Measurements from ENCODE around the gene UNC45A. TPM values are rescaled to one million over a fixed set of nuclear protein-coding genes. Genes with fewer than 3 reads are reported as not detected.

UNC45A gene
- total and polyA plus RNA-seq, 10 donors, result 32.2 to 59.5 (median 42.3) TPM

DNA sequence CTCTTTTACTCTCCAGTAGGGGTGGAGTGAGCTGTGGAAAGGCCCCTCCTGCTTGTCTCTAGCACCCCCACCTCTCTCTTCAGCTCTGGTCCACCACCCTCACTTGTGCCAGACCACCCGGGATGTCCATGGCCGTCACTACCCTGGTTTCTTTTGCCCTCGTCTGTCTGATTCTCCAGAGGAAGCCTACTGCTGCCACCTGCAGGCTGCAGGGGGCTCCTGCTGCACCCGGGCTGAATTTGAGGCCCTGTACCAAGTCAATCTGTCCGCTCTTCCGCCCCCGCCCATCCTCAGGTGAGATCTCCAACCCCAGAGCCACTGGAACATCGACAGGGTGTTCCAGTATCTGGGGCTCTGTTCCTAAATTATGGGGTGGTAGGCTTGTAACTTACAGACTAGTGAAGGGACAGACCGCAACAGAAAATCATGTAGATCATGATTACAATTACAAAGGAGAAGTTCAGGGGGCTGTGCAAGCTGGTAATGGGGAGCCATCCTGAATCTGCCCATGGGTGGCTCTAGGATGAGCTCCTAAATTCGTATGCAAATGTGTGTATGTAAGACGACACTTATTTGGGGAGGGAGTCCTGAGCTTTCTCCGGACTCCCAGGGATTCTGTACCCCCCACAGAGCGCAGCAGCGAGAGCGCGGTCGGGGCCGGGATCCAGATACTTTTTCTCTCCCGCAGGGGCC, 683 bp upstream of the UNC45A start:
- Histone ChIP-seq H3K4me1 (peaks cover 43 to 81% (median 67%) of the 10 kb centered on the region in 6 donors), H3K4me3 (peak overlapping the region; percentile 63 to 86 (median 70)), H3K9me3 (no peaks in the 10 kb centered on the region), H3K27me3 (replicated peaks in 1 of 7) (no peaks in the 10 kb centered on the region), H3K27ac (peak overlapping the region; percentile 22 to 99 (median 87)), H3K36me3 (peaks cover 0 to 31% (median 17%) of the 10 kb centered on the region in 6 donors)
- peak; percentile 95 for DNase-seq
- intact Hi-C loops (cut with DNase I; ENCODE audit: low total_unique reads), result no loop called here
- TF ChIP-seq, protein P1, sequence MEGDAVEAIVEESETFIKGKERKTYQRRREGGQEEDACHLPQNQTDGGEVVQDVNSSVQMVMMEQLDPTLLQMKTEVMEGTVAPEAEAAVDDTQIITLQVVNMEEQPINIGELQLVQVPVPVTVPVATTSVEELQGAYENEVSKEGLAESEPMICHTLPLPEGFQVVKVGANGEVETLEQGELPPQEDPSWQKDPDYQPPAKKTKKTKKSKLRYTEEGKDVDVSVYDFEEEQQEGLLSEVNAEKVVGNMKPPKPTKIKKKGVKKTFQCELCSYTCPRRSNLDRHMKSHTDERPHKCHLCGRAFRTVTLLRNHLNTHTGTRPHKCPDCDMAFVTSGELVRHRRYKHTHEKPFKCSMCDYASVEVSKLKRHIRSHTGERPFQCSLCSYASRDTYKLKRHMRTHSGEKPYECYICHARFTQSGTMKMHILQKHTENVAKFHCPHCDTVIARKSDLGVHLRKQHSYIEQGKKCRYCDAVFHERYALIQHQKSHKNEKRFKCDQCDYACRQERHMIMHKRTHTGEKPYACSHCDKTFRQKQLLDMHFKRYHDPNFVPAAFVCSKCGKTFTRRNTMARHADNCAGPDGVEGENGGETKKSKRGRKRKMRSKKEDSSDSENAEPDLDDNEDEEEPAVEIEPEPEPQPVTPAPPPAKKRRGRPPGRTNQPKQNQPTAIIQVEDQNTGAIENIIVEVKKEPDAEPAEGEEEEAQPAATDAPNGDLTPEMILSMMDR (IDR thresholded peaks at IDR 0.05 in 8 of 11, conservative IDR thresholded peaks at IDR 0.05 in 3 of 11), result peak; percentile 81 to 97 (median 95)
- TF ChIP-seq POLR2AphosphoS5 (IDR thresholded peaks at IDR 0.05), result peak in 2 of 3 donors; percentile 5 to 33
- TF ChIP-seq POLR2A (IDR thresholded peaks at IDR 0.05), result no peak
- WGBS, 5 donors, result 0 to 3% (median 1%) methylated on average over 14 to 19 of the region's 19 CpGs

DNA sequence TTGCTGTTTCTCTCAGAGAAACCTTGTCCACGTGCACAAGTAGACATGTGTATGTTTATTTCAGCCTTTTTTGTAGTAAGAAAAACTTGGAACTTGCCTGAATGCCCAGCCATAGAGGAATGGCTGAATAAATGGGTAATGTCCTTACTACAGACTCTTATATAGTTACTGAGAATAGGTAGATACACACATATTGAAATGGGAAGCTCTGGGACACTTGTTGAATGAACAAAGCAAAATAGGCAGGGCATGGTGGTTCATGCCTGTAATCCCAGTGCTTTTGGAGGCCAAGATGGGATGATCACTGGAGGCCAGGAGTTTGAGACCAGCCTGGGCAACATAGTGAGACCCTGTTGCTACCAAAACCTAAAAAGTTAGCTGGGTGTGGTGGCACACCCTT, 1.7 kb downstream of the UNC45A start:
- DNase-seq, result no peak
- 66 to 95% (median 92%) methylated on average over 1 of the region's 1 CpG for WGBS, 5 donors
- intact Hi-C loops (cut with DNase I; ENCODE audit: low total_unique reads), result no loop called here
- H3K4me1 ChIP-seq, result peaks cover 25 to 57% (median 45%) of the 10 kb centered on the region in 6 donors
- H3K4me3 ChIP-seq, result no peak overlapping the region
- TF ChIP-seq POLR2AphosphoS5 (IDR thresholded peaks at IDR 0.05), result no peak
- TF ChIP-seq, protein P1 (IDR thresholded peaks at IDR 0.05 in 8 of 11, conservative IDR thresholded peaks at IDR 0.05 in 3 of 11), result no peak
- no peak for TF ChIP-seq POLR2A (IDR thresholded peaks at IDR 0.05)
- H3K27ac ChIP-seq, result no peak overlapping the region
- H3K27me3 ChIP-seq (replicated peaks in 1 of 7), result no peaks in the 10 kb centered on the region
- H3K36me3 ChIP-seq, result peaks cover 2 to 56% (median 41%) of the 10 kb centered on the region in 6 donors
- H3K9me3 ChIP-seq, result no peaks in the 10 kb centered on the region

DNA sequence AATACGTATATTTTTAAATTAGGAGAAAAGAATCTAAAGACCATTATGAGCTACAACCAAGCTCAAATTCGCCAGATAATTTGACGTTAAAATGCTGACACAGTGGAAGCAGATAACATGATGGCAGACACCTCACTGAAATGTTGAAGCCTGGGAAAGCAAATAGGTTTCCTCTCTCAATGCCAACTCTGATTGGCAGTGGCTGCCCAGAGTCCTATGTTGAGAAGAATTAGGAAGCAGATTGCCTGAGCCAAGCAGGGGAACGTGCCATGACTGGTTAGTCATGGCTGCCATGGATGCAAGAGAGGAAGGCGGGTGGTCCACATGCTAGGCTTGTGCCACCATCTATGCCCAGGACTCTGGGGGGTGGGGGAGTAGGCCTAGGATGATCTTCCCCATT, 3.2 kb downstream of the UNC45A start:
- no peak overlapping the region for H3K4me3 ChIP-seq
- peaks cover 2 to 70% (median 55%) of the 10 kb centered on the region in 6 donors for H3K36me3 ChIP-seq
- peak; percentile 46 for DNase-seq
- TF ChIP-seq, protein P1 (IDR thresholded peaks at IDR 0.05 in 8 of 11, conservative IDR thresholded peaks at IDR 0.05 in 3 of 11), result no peak
- TF ChIP-seq POLR2A (IDR thresholded peaks at IDR 0.05) (no peak), POLR2AphosphoS5 (IDR thresholded peaks at IDR 0.05) (no peak)
- H3K9me3 ChIP-seq, result no peaks in the 10 kb centered on the region
- 93 to 97% (median 95%) methylated on average over 5 of the region's 5 CpGs for WGBS, 5 donors
- intact Hi-C loops (cut with DNase I; ENCODE audit: low total_unique reads), result no loop called here
- no peak overlapping the region for H3K27ac ChIP-seq
- H3K27me3 ChIP-seq (replicated peaks in 1 of 7), result no peaks in the 10 kb centered on the region
- H3K4me1 ChIP-seq, result peaks cover 21 to 42% (median 32%) of the 10 kb centered on the region in 6 donors

DNA sequence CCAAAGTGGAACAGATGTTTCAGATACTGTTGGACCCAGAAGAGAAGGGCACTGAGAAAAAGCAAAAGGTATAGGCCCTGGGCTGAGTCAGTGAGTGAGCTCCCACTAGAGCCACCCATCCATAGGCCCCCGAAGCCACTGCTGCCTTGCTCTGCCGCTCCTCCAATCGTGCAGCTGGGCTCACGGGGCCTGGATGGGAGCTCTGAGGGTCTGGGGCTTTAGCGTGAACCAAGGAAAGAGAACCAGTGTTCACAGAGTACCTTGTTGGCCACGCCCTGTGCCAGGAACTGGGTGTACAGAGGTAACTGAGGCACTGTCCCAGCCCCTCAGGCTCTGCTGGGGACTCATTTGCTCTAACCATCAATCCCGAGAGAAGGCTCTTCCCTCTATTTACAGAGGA, 4.7 kb downstream of the UNC45A start:
- TF ChIP-seq POLR2AphosphoS5 (IDR thresholded peaks at IDR 0.05), result no peak
- no peak for TF ChIP-seq POLR2A (IDR thresholded peaks at IDR 0.05)
- TF ChIP-seq, protein P1 (IDR thresholded peaks at IDR 0.05 in 8 of 11, conservative IDR thresholded peaks at IDR 0.05 in 3 of 11), result no peak
- H3K27me3 ChIP-seq (replicated peaks in 1 of 7), result no peaks in the 10 kb centered on the region
- H3K36me3 ChIP-seq, result peaks cover 6 to 85% (median 70%) of the 10 kb centered on the region in 6 donors
- DNase-seq, result no peak
- 77 to 98% (median 90%) methylated on average over 6 to 7 of the region's 7 CpGs for whole genome bisulfite sequencing, 5 donors
- H3K9me3 ChIP-seq, result no peaks in the 10 kb centered on the region
- peaks cover 12 to 27% (median 20%) of the 10 kb centered on the region in 6 donors for H3K4me1 ChIP-seq
- no peak overlapping the region for H3K27ac ChIP-seq
- H3K4me3 ChIP-seq, result no peak overlapping the region
- intact Hi-C loops (cut with DNase I; ENCODE audit: low total_unique reads), result no loop called here
